Mesothelial cell of epicardium (in vitro differentiated cells): ENCODE data around the gene ATP23. TPM values are rescaled to one million over a fixed set of nuclear protein-coding genes. Genes with fewer than 3 reads are reported as not detected.

Experiments used
- DNase-seq, 2 experiments: peaks; one replicate each; pipeline ENCODE4 v3.0.0; 2021; ENCODE audit warnings: low spot score in 2 of 2; ENCODE audit not compliant: unreplicated experiment in 2 of 2
- H3K27ac Mint-ChIP-seq: 2 replicates; pipeline ENCODE4 v1.8.0; 2021; ENCODE audit warnings: mixed read lengths
- H3K27me3 Mint-ChIP-seq: 2 replicates; pipeline ENCODE4 v1.8.0; 2021; ENCODE audit warnings: low read depth, mixed read lengths
- H3K36me3 Mint-ChIP-seq: 2 replicates; pipeline ENCODE4 v1.8.0; 2021; ENCODE audit warnings: mixed read lengths
- H3K4me1 Mint-ChIP-seq: 2 replicates; pipeline ENCODE4 v1.8.0; 2021; ENCODE audit warnings: mixed read lengths
- H3K4me3 Mint-ChIP-seq: 2 replicates; pipeline ENCODE4 v1.8.0; 2021; ENCODE audit warnings: mild to moderate bottlenecking, moderate library complexity, mixed read lengths
- H3K9me3 Mint-ChIP-seq: 2 replicates; pipeline ENCODE4 v1.8.0; 2021; ENCODE audit warnings: mixed read lengths
- CTCF ChIP-seq: fragments of 200-600 bp; sonication (generic); IDR thresholded peaks from one replicate; pipeline ENCODE4 v1.5.0; 2021; ENCODE audit warnings: antibody characterized with exemption; ENCODE audit not compliant: unreplicated experiment
- total RNA-seq: library from RNA; stranded (reverse); gene quantifications from 3 replicates; pipeline ENCODE4 v1.2.1, GENCODE V29; 2021

Gene ATP23
- total RNA-seq, 1 donor from 2014 or later: 5.5 TPM

- Mint-ChIP-seq H3K9me3 (peaks cover 78% of the 10 kb centered on the region), H3K36me3 (peaks cover 5% of the 10 kb centered on the region), H3K4me3 (no peak overlapping the region), H3K27ac (no peak overlapping the region), H3K27me3 (no peaks in the 10 kb centered on the region), H3K4me1 (no peaks in the 10 kb centered on the region)
- no peak for DNase-seq
- no peak for TF ChIP-seq CTCF
These were observed 24.4 kb downstream of the ATP23 start for GRCh38 chr12:57965766-57966165.

GRCh38 chr12:57966536-57966935 is 25.2 kb downstream of the ATP23 start:
- no peak for DNase-seq
- H3K4me3 Mint-ChIP-seq: no peak overlapping the region
- peaks cover 5% of the 10 kb centered on the region for H3K36me3 Mint-ChIP-seq
- H3K9me3 Mint-ChIP-seq: peaks cover 72% of the 10 kb centered on the region
- no peaks in the 10 kb centered on the region for H3K4me1 Mint-ChIP-seq
- H3K27me3 Mint-ChIP-seq: no peaks in the 10 kb centered on the region
- H3K27ac Mint-ChIP-seq: no peak overlapping the region
- TF ChIP-seq CTCF: no peak

- TF ChIP-seq CTCF: peak; percentile 77
- no peak overlapping the region for H3K27ac Mint-ChIP-seq
These were observed 41.9 kb downstream of the ATP23 start for GRCh38 chr12:57983146-57983857.

GRCh38 chr12:57983858-57984505 is 42.6 kb downstream of the ATP23 start:
- peaks cover 2% of the 10 kb centered on the region for H3K4me1 Mint-ChIP-seq
- H3K9me3 Mint-ChIP-seq: peaks cover 13% of the 10 kb centered on the region
- DNase-seq: no peak
- peaks cover 13% of the 10 kb centered on the region for H3K27me3 Mint-ChIP-seq
- no peak for TF ChIP-seq CTCF
- no peak overlapping the region for H3K27ac Mint-ChIP-seq
- no peak overlapping the region for H3K4me3 Mint-ChIP-seq
- no peaks in the 10 kb centered on the region for H3K36me3 Mint-ChIP-seq

More at GRCh38 chr12:57983146-57983857, 41.9 kb downstream of the ATP23 start:
- H3K27me3 Mint-ChIP-seq: peaks cover 10% of the 10 kb centered on the region
- DNase-seq: peak in 1 of 2 experiments; percentile 53
- H3K36me3 Mint-ChIP-seq: no peaks in the 10 kb centered on the region
- H3K4me1 Mint-ChIP-seq: peaks cover 2% of the 10 kb centered on the region
- H3K9me3 Mint-ChIP-seq: peaks cover 17% of the 10 kb centered on the region
- H3K4me3 Mint-ChIP-seq: no peak overlapping the region

- Mint-ChIP-seq H3K4me1 (peaks cover 2% of the 10 kb centered on the region), H3K36me3 (no peaks in the 10 kb centered on the region), H3K4me3 (no peak overlapping the region), H3K27me3 (peaks cover 12% of the 10 kb centered on the region), H3K9me3 (peaks cover 6% of the 10 kb centered on the region), H3K27ac (no peak overlapping the region)
- no peak for DNase-seq
- TF ChIP-seq CTCF: no peak
These were observed 43.3 kb downstream of the ATP23 start for GRCh38 chr12:57984629-57985151.
